Measurements from ENCODE around the gene SPEG.
A peak's percentile ranks its signal among the peaks of the same experiment; 100 is the strongest.

The SPEG gene

GRCh38 chr2:219395609-219396008 lies 39.0 kb upstream of the SPEG start:
- DNase-seq (ENCODE audit: insufficient read length, low spot score): no peak
- no peak for TF ChIP-seq TAF1 (IDR thresholded peaks at IDR 0.05; ENCODE audit: low read depth, low read length)
- no peak for TF ChIP-seq SPI1 (IDR thresholded peaks at IDR 0.05; ENCODE audit: low read depth, low read length)
- no peak for TF ChIP-seq POLR2AphosphoS5 (IDR thresholded peaks at IDR 0.05; ENCODE audit: low read depth, low read length)
- TF ChIP-seq POU2F2 (IDR thresholded peaks at IDR 0.05; ENCODE audit: low read depth, low read length): no peak
- no peak for TF ChIP-seq PAX5 (IDR thresholded peaks at IDR 0.05; ENCODE audit: insufficient read depth, low read length, severe bottlenecking)
- no peak for TF ChIP-seq POLR2A (IDR thresholded peaks at IDR 0.05; ENCODE audit: low read depth, low read length)
- FAIRE-seq: no peak

- FAIRE-seq (no peak), DNase-seq (ENCODE audit: insufficient read length, low spot score) (no peak)
- TF ChIP-seq TAF1 (IDR thresholded peaks at IDR 0.05; ENCODE audit: low read depth, low read length) (no peak), POLR2A (IDR thresholded peaks at IDR 0.05; ENCODE audit: low read depth, low read length) (no peak), POU2F2 (IDR thresholded peaks at IDR 0.05; ENCODE audit: low read depth, low read length) (no peak), POLR2AphosphoS5 (IDR thresholded peaks at IDR 0.05; ENCODE audit: low read depth, low read length) (no peak), SPI1 (IDR thresholded peaks at IDR 0.05; ENCODE audit: low read depth, low read length) (no peak), PAX5 (IDR thresholded peaks at IDR 0.05; ENCODE audit: insufficient read depth, low read length, severe bottlenecking) (no peak)
These were observed 37.7 kb upstream of the SPEG start for GRCh38 chr2:219396863-219397457.

- FAIRE-seq: no peak
- DNase-seq (ENCODE audit: insufficient read length, low spot score): no peak
- TF ChIP-seq POLR2AphosphoS5 (IDR thresholded peaks at IDR 0.05; ENCODE audit: low read depth, low read length): no peak
- no peak for TF ChIP-seq TAF1 (IDR thresholded peaks at IDR 0.05; ENCODE audit: low read depth, low read length)
- TF ChIP-seq PAX5 (IDR thresholded peaks at IDR 0.05; ENCODE audit: insufficient read depth, low read length, severe bottlenecking): no peak
- TF ChIP-seq POLR2A (IDR thresholded peaks at IDR 0.05; ENCODE audit: low read depth, low read length): no peak
- TF ChIP-seq POU2F2 (IDR thresholded peaks at IDR 0.05; ENCODE audit: low read depth, low read length): no peak
- TF ChIP-seq SPI1 (IDR thresholded peaks at IDR 0.05; ENCODE audit: low read depth, low read length): no peak
These were observed 35.8 kb upstream of the SPEG start for GRCh38 chr2:219398721-219399363.

GRCh38 chr2:219399716-219400478 lies 34.7 kb upstream of the SPEG start:
- TF ChIP-seq PAX5 (IDR thresholded peaks at IDR 0.05; ENCODE audit: insufficient read depth, low read length, severe bottlenecking) (no peak), TAF1 (IDR thresholded peaks at IDR 0.05; ENCODE audit: low read depth, low read length) (no peak), SPI1 (IDR thresholded peaks at IDR 0.05; ENCODE audit: low read depth, low read length) (no peak), POLR2AphosphoS5 (IDR thresholded peaks at IDR 0.05; ENCODE audit: low read depth, low read length) (no peak)
- DNase-seq (ENCODE audit: insufficient read length, low spot score): no peak
- FAIRE-seq: no peak

- DNase-seq (ENCODE audit: insufficient read length, low spot score) (no peak), FAIRE-seq (no peak)
- TF ChIP-seq TAF1 (IDR thresholded peaks at IDR 0.05; ENCODE audit: low read depth, low read length) (no peak), POLR2AphosphoS5 (IDR thresholded peaks at IDR 0.05; ENCODE audit: low read depth, low read length) (no peak), PAX5 (IDR thresholded peaks at IDR 0.05; ENCODE audit: insufficient read depth, low read length, severe bottlenecking) (no peak), POLR2A (IDR thresholded peaks at IDR 0.05; ENCODE audit: low read depth, low read length) (no peak), SPI1 (IDR thresholded peaks at IDR 0.05; ENCODE audit: low read depth, low read length) (no peak)
These were observed 34.1 kb upstream of the SPEG start for GRCh38 chr2:219400562-219400961.

GRCh38 chr2:219401606-219402005 lies 33.0 kb upstream of the SPEG start:
- TF ChIP-seq SPI1 (IDR thresholded peaks at IDR 0.05; ENCODE audit: low read depth, low read length): no peak
- TF ChIP-seq POLR2AphosphoS5 (IDR thresholded peaks at IDR 0.05; ENCODE audit: low read depth, low read length): no peak
- no peak for TF ChIP-seq PAX5 (IDR thresholded peaks at IDR 0.05; ENCODE audit: insufficient read depth, low read length, severe bottlenecking)
- TF ChIP-seq POU2F2 (IDR thresholded peaks at IDR 0.05; ENCODE audit: low read depth, low read length): no peak
- TF ChIP-seq TAF1 (IDR thresholded peaks at IDR 0.05; ENCODE audit: low read depth, low read length): no peak
- FAIRE-seq (no peak), DNase-seq (ENCODE audit: insufficient read length, low spot score) (no peak)

GRCh38 chr2:219402665-219403515 lies 31.8 kb upstream of the SPEG start:
- FAIRE-seq (peak; percentile 9), DNase-seq (ENCODE audit: insufficient read length, low spot score) (peak; percentile 59)
- TF ChIP-seq PAX5 (IDR thresholded peaks at IDR 0.05; ENCODE audit: insufficient read depth, low read length, severe bottlenecking): no peak
- TF ChIP-seq POLR2AphosphoS5 (IDR thresholded peaks at IDR 0.05; ENCODE audit: low read depth, low read length): no peak
- TF ChIP-seq SPI1 (IDR thresholded peaks at IDR 0.05; ENCODE audit: low read depth, low read length): no peak
- no peak for TF ChIP-seq TAF1 (IDR thresholded peaks at IDR 0.05; ENCODE audit: low read depth, low read length)
- no peak for TF ChIP-seq POU2F2 (IDR thresholded peaks at IDR 0.05; ENCODE audit: low read depth, low read length)
- TF ChIP-seq POLR2A (IDR thresholded peaks at IDR 0.05; ENCODE audit: low read depth, low read length): no peak

GRCh38 chr2:219403861-219404260 lies 30.8 kb upstream of the SPEG start:
- no peak for TF ChIP-seq POLR2AphosphoS5 (IDR thresholded peaks at IDR 0.05; ENCODE audit: low read depth, low read length)
- no peak for TF ChIP-seq TAF1 (IDR thresholded peaks at IDR 0.05; ENCODE audit: low read depth, low read length)
- TF ChIP-seq POU2F2 (IDR thresholded peaks at IDR 0.05; ENCODE audit: low read depth, low read length): no peak
- no peak for TF ChIP-seq SPI1 (IDR thresholded peaks at IDR 0.05; ENCODE audit: low read depth, low read length)
- no peak for TF ChIP-seq PAX5 (IDR thresholded peaks at IDR 0.05; ENCODE audit: insufficient read depth, low read length, severe bottlenecking)
- no peak for TF ChIP-seq POLR2A (IDR thresholded peaks at IDR 0.05; ENCODE audit: low read depth, low read length)
- DNase-seq (ENCODE audit: insufficient read length, low spot score) (no peak), FAIRE-seq (no peak)
